T-helper 1 cell treated with Interleukin-12 subunit alpha and Interleukin-12 subunit beta and Interleukin-4 antibody, amounts not matched to agents 30 μg/mL and 1 μg/mL, for 36 hours (primary cell): ENCODE data around the gene TRUB1.

Experiments
- H3K27ac Mint-ChIP-seq: one replicate; pipeline ENCODE4 v1.8.0; 2021; ENCODE audit warnings: mild to moderate bottlenecking, mixed read lengths
- H3K27me3 Mint-ChIP-seq: one replicate; pipeline ENCODE4 v1.8.0; 2021; ENCODE audit warnings: low read depth, mixed read lengths
- H3K36me3 Mint-ChIP-seq: one replicate; pipeline ENCODE4 v1.8.0; 2021; ENCODE audit warnings: low read depth, mixed read lengths
- H3K4me1 Mint-ChIP-seq: one replicate; pipeline ENCODE4 v1.8.0; 2021; ENCODE audit warnings: low read depth, mixed read lengths
- H3K4me3 Mint-ChIP-seq: one replicate; pipeline ENCODE4 v1.8.0; 2021; ENCODE audit warnings: mild to moderate bottlenecking, moderate library complexity, mixed read lengths
- H3K9me3 Mint-ChIP-seq: one replicate; pipeline ENCODE4 v1.8.0; 2021; ENCODE audit warnings: mixed read lengths

Gene TRUB1

GRCh38 chr10:114975091-114975490 lies 37.1 kb downstream of the TRUB1 start:
- Mint-ChIP-seq H3K4me1 (peaks cover 6% of the 10 kb centered on the region), H3K27ac (no peak overlapping the region), H3K27me3 (no peaks in the 10 kb centered on the region), H3K4me3 (no peak overlapping the region), H3K36me3 (peaks cover 10% of the 10 kb centered on the region), H3K9me3 (no peaks in the 10 kb centered on the region)

DNA sequence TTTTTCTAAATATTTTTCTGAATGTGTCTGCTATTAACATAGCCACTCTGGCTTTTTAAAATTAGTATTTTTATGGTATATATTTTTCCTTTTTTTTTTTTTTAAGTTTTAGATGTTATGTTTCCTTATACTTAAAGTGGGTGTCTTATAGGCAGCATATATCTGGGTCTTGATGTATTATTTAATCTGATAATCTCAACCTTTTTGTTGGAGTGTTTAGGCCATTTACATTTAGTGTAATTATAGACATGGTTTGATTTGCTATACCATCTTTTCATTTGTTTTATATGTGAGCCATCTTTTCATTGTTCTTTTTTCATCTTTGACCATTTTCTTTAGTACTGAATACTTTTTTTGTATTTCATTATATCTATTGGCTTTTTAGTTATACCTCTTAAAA lies 45.0 kb downstream of the TRUB1 start:
- no peaks in the 10 kb centered on the region for H3K27me3 Mint-ChIP-seq
- peaks cover 22% of the 10 kb centered on the region for H3K36me3 Mint-ChIP-seq
- H3K27ac Mint-ChIP-seq, result no peak overlapping the region
- no peaks in the 10 kb centered on the region for H3K4me1 Mint-ChIP-seq
- peaks cover 19% of the 10 kb centered on the region for H3K9me3 Mint-ChIP-seq
- no peak overlapping the region for H3K4me3 Mint-ChIP-seq

GRCh38 chr10:114987995-114988394 lies 50.0 kb downstream of the TRUB1 start:
- peaks cover 14% of the 10 kb centered on the region for H3K36me3 Mint-ChIP-seq
- no peaks in the 10 kb centered on the region for H3K27me3 Mint-ChIP-seq
- no peaks in the 10 kb centered on the region for H3K4me1 Mint-ChIP-seq
- H3K9me3 Mint-ChIP-seq, result peaks cover 14% of the 10 kb centered on the region
- H3K4me3 Mint-ChIP-seq, result no peak overlapping the region
- no peak overlapping the region for H3K27ac Mint-ChIP-seq

GRCh38 chr10:114990586-114990985 lies 52.6 kb downstream of the TRUB1 start:
- peaks cover 2% of the 10 kb centered on the region for H3K36me3 Mint-ChIP-seq
- no peaks in the 10 kb centered on the region for H3K9me3 Mint-ChIP-seq
- no peaks in the 10 kb centered on the region for H3K4me1 Mint-ChIP-seq
- H3K4me3 Mint-ChIP-seq, result no peak overlapping the region
- H3K27me3 Mint-ChIP-seq, result no peaks in the 10 kb centered on the region
- H3K27ac Mint-ChIP-seq, result no peak overlapping the region

DNA sequence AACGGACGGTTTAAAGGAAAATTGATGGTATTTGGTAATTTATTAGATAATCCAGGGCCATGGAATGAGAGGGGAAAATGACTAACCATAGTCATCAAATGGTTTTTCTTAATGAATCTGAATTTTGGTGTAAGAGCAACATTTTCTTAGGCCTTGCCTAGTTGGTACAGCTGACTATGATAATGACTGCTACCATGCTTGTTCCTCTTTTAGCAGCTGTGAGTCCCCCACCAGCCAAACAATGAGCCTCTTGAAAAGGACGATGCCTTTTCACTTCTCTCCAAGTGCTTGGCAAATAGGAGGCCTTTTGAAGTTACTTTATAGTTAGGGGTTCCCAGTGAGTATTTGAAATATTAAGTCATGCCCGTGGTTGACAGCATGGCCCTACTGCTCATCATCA lies 53.0 kb downstream of the TRUB1 start:
- H3K27me3 Mint-ChIP-seq, result no peaks in the 10 kb centered on the region

DNA sequence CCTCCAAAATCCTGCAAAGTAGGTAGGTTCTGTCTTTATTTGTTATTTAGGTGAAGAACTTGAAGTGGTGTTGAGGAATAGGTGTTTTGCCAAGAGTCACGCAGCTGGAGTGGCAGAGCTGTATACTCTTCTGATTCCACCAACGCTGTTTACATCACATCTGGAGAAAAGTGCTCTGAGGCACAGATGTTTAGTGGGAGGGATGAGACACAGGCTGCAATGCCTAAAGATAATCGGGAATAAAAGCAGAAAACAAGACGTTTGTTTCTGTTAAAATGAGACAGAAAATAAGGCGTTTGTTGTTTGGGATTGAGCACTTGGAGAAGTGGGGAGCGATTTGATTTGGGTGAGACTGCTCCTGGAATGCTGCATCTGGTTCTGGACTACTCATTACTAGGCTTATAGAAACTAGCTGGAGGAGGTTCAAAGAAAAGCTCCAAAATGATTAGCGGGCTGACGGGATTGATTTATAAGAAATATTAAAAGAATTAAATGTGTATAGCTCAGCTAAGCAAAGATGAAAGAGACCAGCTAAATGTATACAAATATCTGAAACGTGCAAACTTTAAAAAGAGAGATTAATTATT lies 54.3 kb downstream of the TRUB1 start:
- Mint-ChIP-seq H3K4me3 (no peak overlapping the region), H3K36me3 (no peaks in the 10 kb centered on the region), H3K27ac (no peak overlapping the region), H3K9me3 (no peaks in the 10 kb centered on the region), H3K27me3 (no peaks in the 10 kb centered on the region), H3K4me1 (no peaks in the 10 kb centered on the region)

More for the DNA sequence above, 53.0 kb downstream of the TRUB1 start:
- Mint-ChIP-seq H3K4me3 (no peak overlapping the region), H3K36me3 (peaks cover 2% of the 10 kb centered on the region), H3K9me3 (no peaks in the 10 kb centered on the region), H3K27ac (no peak overlapping the region), H3K4me1 (no peaks in the 10 kb centered on the region)

- Mint-ChIP-seq H3K4me1 (no peaks in the 10 kb centered on the region), H3K4me3 (no peak overlapping the region), H3K36me3 (no peaks in the 10 kb centered on the region), H3K27ac (no peak overlapping the region), H3K9me3 (no peaks in the 10 kb centered on the region), H3K27me3 (no peaks in the 10 kb centered on the region)
Observed at GRCh38 chr10:114995468-114996247, 57.7 kb downstream of the TRUB1 start.

- H3K9me3 Mint-ChIP-seq, result no peaks in the 10 kb centered on the region
- H3K27ac Mint-ChIP-seq, result no peak overlapping the region
- H3K27me3 Mint-ChIP-seq, result no peaks in the 10 kb centered on the region
- H3K4me3 Mint-ChIP-seq, result no peak overlapping the region
- no peaks in the 10 kb centered on the region for H3K4me1 Mint-ChIP-seq
- no peaks in the 10 kb centered on the region for H3K36me3 Mint-ChIP-seq
Observed at GRCh38 chr10:114996542-114996941, 58.5 kb downstream of the TRUB1 start.

DNA sequence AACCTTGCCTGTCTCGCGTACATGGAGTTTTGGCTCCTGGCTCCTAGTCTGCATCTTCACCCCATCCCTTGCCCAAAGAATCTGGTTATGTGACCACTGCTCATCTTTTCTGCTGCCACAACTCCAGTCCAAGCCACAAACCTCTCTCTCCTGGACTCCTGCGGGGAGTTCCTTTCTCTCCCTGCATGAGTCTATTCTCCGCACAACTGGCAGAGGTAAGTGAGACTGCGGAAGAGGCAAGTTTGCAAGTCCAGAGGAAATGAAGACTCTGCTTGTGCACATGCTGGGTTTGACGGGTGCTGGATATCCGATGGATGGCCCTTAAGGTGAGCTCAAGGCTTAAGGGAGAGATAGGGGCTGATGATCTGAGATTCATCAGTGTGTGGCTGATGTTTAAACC lies 61.0 kb downstream of the TRUB1 start:
- Mint-ChIP-seq H3K36me3 (no peaks in the 10 kb centered on the region), H3K27ac (no peak overlapping the region), H3K9me3 (no peaks in the 10 kb centered on the region), H3K27me3 (peaks cover 4% of the 10 kb centered on the region), H3K4me3 (no peak overlapping the region), H3K4me1 (no peaks in the 10 kb centered on the region)

DNA sequence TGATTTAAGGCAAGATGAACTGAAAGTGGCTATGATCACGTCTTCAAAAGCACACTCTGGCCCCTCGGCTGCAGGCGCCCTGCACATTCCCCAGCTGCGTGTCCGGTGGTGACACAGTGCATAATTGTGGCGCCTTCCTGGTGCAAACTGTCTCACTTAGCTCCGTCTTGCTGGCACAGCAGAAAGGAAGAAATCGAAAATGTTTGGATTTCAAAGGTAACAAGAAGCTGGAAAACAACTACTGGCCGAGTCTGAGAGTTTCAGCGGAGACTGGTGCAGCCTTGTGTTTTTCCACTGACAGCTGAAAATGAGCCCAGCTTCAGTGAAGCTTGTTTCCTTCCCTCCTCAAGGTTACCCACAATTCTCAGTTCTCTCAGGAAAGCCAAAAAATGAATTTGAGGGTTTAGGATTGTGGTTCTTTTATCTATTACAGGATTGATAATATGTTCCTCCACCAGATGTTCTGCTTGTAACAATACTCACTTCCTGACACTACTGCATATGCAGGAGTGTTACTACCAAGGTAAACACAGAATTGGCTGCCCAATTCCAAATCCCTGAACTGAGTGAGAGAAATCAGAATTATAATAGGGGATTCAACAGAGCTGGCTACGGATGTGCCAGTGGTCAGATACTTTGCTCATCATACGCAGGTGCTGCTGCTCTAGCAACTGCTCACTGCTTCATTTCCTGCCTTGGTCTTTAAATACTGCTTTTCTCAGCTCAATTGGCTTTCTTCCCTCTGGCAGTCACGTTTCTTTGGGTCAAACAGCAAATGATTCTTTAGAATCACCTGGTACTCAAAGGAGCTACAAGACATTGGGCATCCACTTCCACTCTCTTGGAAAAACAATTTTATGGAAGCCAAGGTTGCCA lies 63.7 kb downstream of the TRUB1 start:
- H3K9me3 Mint-ChIP-seq, result no peaks in the 10 kb centered on the region
- no peaks in the 10 kb centered on the region for H3K36me3 Mint-ChIP-seq

DNA sequence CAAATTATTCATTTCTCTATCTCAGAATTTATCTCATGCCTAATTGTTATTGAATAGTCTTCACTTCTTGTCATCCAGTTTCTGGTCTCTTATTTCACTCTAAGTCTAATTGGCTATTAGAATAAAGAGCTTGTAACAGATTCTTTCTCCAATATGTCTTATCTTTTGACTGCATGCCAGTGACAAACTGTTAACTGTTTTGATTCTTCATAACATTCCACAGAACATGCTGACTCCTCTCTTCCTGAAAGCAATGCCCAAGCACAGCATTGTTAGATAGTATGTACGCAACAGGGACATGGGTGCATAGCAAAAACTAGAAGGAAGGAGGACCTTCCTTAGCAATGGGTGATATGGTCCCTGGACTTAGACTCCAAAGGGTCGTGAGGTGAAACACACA lies 65.4 kb downstream of the TRUB1 start:
- peaks cover 12% of the 10 kb centered on the region for H3K27me3 Mint-ChIP-seq
- H3K4me3 Mint-ChIP-seq, result no peak overlapping the region

More for the DNA sequence above, 63.7 kb downstream of the TRUB1 start:
- H3K27me3 Mint-ChIP-seq, result peaks cover 12% of the 10 kb centered on the region
- H3K4me3 Mint-ChIP-seq, result no peak overlapping the region
- no peak overlapping the region for H3K27ac Mint-ChIP-seq
- H3K4me1 Mint-ChIP-seq, result no peaks in the 10 kb centered on the region

GRCh38 chr10:115004236-115004862 lies 66.4 kb downstream of the TRUB1 start:
- H3K4me1 Mint-ChIP-seq, result no peaks in the 10 kb centered on the region
- H3K9me3 Mint-ChIP-seq, result no peaks in the 10 kb centered on the region
- peaks cover 12% of the 10 kb centered on the region for H3K27me3 Mint-ChIP-seq
- H3K36me3 Mint-ChIP-seq, result no peaks in the 10 kb centered on the region
- H3K27ac Mint-ChIP-seq, result no peak overlapping the region
- no peak overlapping the region for H3K4me3 Mint-ChIP-seq

More for the DNA sequence above, 65.4 kb downstream of the TRUB1 start:
- Mint-ChIP-seq H3K27ac (no peak overlapping the region), H3K36me3 (no peaks in the 10 kb centered on the region), H3K4me1 (no peaks in the 10 kb centered on the region), H3K9me3 (no peaks in the 10 kb centered on the region)

GRCh38 chr10:115005771-115006170 lies 67.8 kb downstream of the TRUB1 start:
- Mint-ChIP-seq H3K9me3 (no peaks in the 10 kb centered on the region), H3K27me3 (peaks cover 12% of the 10 kb centered on the region), H3K4me1 (no peaks in the 10 kb centered on the region), H3K27ac (no peak overlapping the region), H3K4me3 (no peak overlapping the region), H3K36me3 (no peaks in the 10 kb centered on the region)

DNA sequence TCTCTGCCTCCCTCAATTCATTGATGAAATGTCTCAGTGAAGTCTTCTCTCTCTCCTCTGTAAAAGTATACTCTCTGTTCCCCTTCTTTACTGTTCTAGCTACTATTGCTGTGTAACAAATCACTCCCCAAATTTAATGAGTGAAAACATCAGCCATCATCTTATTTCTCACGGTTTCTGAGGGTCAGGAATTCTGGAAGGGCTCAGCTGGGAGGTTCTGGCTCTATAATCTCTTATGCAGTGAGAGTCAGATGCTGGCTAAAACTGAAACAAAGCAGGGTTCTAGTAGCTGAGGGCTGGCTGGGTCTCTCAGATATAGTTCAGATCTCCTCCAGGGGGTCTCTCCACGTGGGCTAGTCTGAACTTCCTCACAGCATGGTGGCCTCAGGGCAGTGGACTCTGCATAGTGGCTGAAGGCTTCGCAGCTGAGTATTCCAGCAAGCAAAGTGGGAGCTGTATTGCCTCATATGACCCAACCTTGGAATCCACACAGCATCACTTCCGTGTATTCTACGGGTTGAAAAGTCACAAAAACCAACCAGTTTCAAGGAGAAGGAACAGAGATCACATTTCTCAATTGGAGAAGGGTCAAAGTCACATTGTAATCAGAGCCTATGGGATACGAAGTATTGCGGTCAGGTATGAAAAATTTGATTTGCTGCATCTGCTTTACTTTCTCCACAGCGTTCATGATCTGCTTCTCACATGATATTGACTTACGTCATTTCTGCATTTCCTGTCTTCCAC lies 80.4 kb downstream of the TRUB1 start:
- H3K27ac Mint-ChIP-seq, result no peak overlapping the region
- no peaks in the 10 kb centered on the region for H3K36me3 Mint-ChIP-seq
- no peaks in the 10 kb centered on the region for H3K27me3 Mint-ChIP-seq
- no peaks in the 10 kb centered on the region for H3K4me1 Mint-ChIP-seq
- no peak overlapping the region for H3K4me3 Mint-ChIP-seq
- H3K9me3 Mint-ChIP-seq, result no peaks in the 10 kb centered on the region
